ENCODE data around the gene SASH1.

GRCh38 chr6:148404456-148405054 lies 61.9 kb downstream of the SASH1 start:
- TF ChIP-seq CTCF (IDR thresholded peaks at IDR 0.05; ENCODE audit: poor library complexity): no peak
- no peak for TF ChIP-seq EZH2phosphoT487 (IDR thresholded peaks at IDR 0.05; ENCODE audit: low read depth, severe bottlenecking, unreplicated experiment)
